ENCODE measurements around the gene TMEM169.
"Not testable (repeated sequence)": the region's sequence is repeated elsewhere in the genome, so short reads cannot be mapped to it uniquely, and the experiment has no call there.

TMEM169 gene

GRCh38 chr2:216071111-216071851 lies 10.4 kb upstream of the TMEM169 start:
- DNase-seq (ENCODE audit: low read depth in 2 of 2), result no peak

- DNase-seq (ENCODE audit: low read depth in 2 of 2), result no peak
Observed at GRCh38 chr2:216072473-216072872, 9.2 kb upstream of the TMEM169 start.

GRCh38 chr2:216073773-216074172 lies 7.9 kb upstream of the TMEM169 start:
- no peak for DNase-seq (ENCODE audit: low read depth in 2 of 2)

- no peak for DNase-seq (ENCODE audit: low read depth in 2 of 2)
Observed at GRCh38 chr2:216074380-216074779, 7.3 kb upstream of the TMEM169 start.

DNA sequence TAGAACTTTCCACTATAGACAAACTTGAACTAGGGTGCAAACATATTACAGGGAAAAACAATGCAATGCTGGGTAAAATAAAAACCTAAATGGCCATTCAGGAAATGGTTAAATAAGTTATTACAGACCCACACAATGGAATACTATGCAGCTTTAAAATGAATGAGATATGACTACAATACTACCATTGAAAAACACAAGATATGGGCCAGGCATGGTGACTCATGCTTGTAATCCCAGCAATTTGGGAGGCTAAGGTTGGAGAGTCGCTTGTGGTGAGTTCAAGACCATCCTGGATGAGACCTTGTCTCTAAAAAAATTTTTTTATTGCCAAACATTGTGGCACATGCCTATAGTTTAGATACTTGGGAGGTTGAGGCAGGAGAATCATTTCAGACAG lies 6.9 kb upstream of the TMEM169 start:
- DNase-seq (ENCODE audit: low read depth in 2 of 2), result no peak

GRCh38 chr2:216075510-216076485 lies 5.9 kb upstream of the TMEM169 start:
- no peak for DNase-seq (ENCODE audit: low read depth in 2 of 2)

DNA sequence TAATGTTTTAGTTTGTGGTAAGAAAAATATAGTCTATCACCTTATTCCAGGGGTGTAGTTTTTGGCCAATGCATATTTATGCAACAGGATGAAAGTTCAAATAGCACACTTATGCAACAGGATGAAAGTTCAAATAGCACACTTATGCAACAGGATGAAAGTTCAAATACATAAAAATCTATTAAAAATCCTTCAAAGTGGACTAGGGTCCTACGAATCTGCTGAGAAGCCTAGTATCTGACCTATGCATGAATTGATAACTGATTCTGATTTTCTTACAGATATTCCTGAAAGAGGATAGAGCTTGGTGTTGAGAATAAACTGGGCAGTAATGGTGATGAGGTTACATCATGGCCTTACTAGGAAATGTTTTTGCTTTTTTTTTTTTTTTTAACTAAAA lies 2.9 kb upstream of the TMEM169 start:
- no peak for DNase-seq (ENCODE audit: low read depth in 2 of 2)

DNA sequence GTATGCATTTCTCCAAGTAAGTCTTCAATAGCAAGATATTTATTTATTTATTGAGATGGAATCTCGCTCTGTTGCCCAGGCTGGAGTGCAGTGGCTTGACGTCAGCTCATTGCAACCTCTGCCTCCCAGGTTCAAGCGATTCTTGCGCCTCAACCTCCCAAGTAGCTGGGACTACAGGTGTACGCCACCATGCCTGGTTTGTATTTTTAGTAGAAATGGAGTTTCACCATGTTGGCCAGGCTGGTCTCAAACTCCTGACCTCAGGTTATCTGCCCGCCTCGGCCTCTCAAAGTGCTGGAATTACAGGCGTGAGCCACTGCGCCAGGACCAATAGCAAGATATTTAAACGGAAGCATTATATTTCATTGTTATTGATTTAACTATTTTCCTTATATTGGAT lies 1.7 kb upstream of the TMEM169 start:
- DNase-seq (ENCODE audit: low read depth in 2 of 2), result not testable (repeated sequence)

DNA sequence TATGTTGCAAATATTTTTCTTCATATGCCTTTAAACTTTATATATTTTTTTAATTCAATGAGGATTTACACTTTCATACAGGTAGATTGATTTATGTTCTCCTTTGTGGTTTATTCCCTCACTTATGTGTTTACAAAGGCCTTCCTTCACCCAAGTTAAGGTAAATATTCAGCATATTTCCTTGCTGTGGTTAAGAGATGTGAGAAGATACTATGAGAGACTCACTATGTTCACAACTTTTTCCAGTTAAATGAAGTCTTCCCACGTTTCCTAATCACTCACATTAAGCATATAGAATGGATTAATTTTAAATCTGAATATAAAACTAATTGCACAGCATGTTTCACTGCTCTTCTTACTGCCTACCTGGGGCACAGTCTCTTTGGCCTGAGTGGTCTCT lies 707 bp upstream of the TMEM169 start:
- DNase-seq (ENCODE audit: low read depth in 2 of 2), result no peak

DNA sequence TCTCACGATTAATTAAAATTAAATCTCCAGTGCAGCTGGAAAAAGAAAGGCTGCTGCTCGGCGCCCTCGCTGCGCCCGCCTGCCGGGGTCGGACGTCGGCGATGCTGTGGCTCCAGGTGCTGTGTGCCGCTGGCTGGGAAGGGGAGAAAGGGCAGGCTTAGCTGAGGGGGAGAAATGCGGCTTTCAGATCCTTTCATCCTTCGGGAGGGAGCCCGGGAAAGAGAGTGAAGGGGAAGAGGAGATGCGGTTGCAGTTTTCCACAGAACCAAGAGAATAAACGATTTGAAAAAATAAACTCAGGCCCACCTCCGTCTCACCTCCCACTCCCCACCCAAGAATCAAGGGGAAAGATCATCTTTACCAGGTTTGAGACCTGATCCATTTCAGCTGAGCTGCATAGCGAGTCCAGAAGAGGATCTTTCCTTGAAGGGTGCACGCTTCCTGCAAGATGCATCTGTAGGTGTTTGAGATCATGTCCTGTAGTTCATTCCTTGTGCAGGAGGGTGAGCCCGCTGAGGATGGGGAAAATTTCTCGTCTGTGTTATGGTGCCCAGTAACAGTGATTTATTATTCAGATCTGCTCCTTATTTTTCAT lies 495 bp downstream of the TMEM169 start:
- no peak for DNase-seq (ENCODE audit: low read depth in 2 of 2)

GRCh38 chr2:216082805-216083204 lies 1.1 kb downstream of the TMEM169 start:
- DNase-seq (ENCODE audit: low read depth in 2 of 2), result no peak

DNA sequence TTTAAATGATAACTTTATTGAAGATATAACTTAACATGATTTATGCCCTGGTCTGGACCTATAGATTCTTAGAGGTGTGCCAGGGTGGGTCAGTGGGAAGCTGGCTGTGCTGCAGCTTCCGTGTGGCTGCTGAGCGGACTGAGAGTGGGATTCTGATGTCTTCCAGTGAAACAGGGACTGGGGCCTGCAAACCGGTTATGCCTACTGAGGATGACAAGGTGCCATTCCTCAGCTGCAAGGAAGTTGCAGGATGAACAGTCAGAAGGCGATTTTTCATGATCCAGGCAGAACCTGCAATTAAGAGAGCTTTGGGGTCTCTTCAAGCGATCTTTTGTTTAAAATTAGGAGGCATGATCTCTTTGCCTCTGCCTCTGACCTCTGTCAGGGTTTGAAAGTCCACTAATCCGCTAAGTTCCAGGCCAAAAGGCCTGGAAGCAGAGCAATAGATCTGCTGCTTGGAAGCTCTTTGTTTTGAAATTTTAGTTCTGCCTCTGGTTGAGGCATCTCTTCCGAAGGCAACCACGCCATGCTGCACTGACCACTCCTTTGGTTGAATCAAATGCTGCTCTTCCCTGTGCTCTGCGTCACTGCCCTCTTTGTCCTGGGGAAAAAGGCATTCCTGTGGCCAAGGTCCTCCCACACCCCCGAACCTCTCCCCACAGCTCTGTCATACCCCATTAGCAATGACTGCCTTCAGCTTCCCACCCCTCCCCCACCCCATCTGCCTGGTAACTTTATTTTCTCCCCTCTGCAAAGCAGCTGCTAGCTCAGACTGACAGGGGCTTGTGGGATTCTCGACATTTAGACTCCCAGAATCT lies 2.0 kb downstream of the TMEM169 start:
- DNase-seq (ENCODE audit: low read depth in 2 of 2), result no peak

GRCh38 chr2:216084547-216084946 lies 2.8 kb downstream of the TMEM169 start:
- no peak for DNase-seq (ENCODE audit: low read depth in 2 of 2)

DNA sequence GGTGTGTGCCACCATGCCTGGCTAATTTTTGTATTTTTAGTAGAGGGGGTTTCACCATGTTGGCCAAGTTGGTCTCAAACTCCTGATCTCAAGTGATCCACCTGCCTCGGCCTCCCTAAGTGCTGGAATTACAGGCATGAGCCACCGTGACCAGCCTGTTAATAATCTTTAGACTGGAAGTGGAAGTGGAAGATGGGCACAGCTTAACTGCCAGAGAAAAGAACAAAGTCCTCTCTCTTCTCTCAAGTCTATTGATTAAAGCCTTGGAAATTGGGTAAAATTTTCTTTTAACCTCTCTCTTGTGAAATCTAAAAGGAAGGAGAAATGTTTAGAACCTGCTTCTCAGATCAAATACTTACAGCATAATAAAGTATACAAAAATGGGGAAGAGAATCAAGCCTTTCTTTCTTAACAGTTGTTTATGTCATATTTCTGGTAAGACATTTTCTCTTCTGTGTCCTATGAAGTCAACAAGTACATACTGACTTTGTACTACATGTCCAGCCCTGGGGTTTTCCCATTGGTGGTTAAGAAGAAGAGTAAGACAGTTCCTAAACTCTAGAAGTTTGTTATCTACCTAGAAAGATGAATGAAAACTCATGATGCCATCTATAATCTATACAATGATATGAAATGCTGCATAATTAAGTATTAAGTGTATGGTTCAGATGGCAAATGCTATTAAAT lies 4.6 kb downstream of the TMEM169 start:
- DNase-seq (ENCODE audit: low read depth in 2 of 2), result no peak

DNA sequence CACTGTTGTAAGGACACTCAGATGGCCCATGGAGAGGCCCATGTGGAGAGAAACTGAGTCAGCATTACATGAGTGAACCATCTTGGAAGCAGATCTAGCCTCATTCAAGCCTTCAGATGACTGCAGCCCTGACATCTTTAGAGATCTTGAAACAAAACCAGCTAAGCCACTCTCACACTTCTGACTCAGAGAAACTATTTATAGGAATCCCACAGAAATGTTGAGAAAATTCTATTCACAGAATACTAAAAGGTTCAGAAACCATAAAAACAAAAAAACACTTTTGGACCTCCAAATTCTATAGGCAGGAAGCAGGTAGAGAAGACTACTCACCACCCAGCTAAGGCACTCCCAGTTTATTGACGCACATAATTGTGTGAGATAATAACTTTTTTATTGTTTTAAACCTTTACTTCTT lies 8.7 kb downstream of the TMEM169 start:
- no peak for DNase-seq (ENCODE audit: low read depth in 2 of 2)

DNA sequence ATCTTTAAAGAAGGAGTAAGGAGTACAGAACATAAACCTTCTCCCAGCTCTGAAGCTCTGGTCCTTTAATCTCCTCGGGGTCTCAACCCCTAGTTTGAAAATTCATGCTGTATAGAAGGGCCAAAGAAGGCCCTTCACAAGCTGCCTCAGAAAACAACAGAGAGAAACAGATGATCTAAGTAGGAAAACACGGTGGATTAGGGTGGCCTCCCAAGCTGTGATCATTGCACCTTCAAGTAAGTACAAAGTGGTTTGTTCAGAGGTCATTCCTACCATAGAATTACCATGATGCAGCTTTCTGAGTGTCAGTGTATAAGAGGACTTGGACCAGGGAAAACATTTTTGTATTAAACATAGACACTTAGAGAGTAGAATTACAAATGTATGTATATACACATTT lies 10.9 kb downstream of the TMEM169 start:
- no peak for DNase-seq (ENCODE audit: low read depth in 2 of 2)

DNA sequence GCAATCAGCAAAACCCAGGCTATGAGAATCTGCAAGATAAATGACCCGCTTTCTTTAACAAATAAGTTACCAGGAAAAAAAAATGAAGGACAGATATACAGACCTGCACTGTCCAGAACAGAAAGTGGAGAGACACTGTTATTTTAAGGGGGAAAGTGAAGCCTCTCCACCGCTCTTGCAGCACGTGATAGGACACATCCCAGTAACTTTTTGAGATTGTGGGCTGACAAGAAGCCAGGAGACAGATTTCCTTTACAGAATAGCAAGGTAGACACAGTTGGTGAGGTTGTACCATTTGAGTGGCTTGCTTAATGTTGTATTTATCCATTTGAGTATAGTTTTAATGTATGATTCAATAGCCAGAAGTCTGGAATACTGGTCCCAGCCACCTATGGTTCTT lies 13.0 kb downstream of the TMEM169 start:
- DNase-seq (ENCODE audit: low read depth in 2 of 2), result no peak

GRCh38 chr2:216098421-216099334 lies 17.0 kb downstream of the TMEM169 start:
- DNase-seq (ENCODE audit: low read depth in 2 of 2), result no peak

DNA sequence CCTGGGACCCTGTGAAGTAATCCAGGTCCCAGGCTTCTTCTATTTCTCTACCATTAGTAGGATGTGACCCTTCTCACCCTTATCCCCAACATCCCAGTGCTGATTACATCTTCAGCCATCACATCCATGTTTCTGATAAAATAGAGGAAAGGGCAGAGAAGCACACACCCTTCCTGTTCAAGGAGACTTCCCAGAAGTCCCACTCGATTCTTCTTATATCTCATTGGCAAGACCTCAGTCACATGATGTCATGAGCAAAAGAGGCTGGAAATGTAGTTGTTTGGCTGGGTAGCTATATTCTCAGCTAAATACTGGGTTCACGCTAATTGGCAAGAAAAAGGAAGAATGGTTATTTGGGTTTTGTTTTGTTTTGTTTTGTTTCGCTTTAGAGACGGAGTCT lies 19.4 kb downstream of the TMEM169 start:
- no peak for DNase-seq (ENCODE audit: low read depth in 2 of 2)

DNA sequence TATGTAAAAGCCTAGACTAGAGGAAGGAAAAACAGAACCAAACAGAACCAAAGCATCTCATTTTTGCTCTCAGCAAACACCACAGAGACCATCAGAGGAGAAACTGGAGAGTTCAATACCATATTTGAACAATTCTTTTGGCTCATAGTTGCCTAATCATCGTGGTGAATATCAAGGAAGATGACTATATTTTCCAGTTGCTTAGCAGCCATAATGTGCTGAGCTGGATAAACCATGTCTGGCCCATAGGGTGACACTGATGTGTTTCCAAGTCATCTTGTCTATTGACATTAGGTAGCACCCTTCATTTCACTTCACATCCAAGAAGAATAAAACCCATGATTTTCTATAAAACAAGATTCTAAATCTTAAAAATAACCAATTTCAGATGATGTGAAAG lies 21.5 kb downstream of the TMEM169 start:
- DNase-seq (ENCODE audit: low read depth in 2 of 2), result no peak

All from stimulated activated CD8-positive, alpha-beta memory T cell treated with anti-CD3 and anti-CD28 coated beads, Interleukin-15, amount 100 ng/mL, for 4 hours (primary cell).